Upper lobe of left lung (tissue), 6 donors: ENCODE results near the gene ZRANB2. TPM values are rescaled to one million over a fixed set of nuclear protein-coding genes. Genes with fewer than 3 reads are reported as not detected.

ENCODE experiments used
- ATAC-seq, 2 donors: fragments of 200-7000 bp; cut with Tn5 transposase; one replicate each; pipeline ENCODE4 v1.9.1; 2022; ENCODE audit warnings: mild to moderate bottlenecking in 2 of 2, moderate library complexity in 2 of 2; ENCODE audit not compliant: low FRiP score in 2 of 2
- DNase-seq, 2 donors: peaks; one replicate each; pipeline ENCODE4 v3.0.0-alpha.2; 2019 to 2020
- H3K27ac ChIP-seq, 4 donors: fragments of 200-600 bp; sonication (generic); one replicate each; pipeline ENCODE4 v1.5.1; 2016 to 2019
- H3K27me3 ChIP-seq, 4 donors: fragments of 200-600 bp; sonication (generic); one replicate each; pipeline ENCODE4 v1.5.1; 2017 to 2019
- H3K36me3 ChIP-seq, 4 donors: fragments of 200-600 bp; sonication (generic); one replicate each; pipeline ENCODE4 v1.5.1; 2016 to 2019
- H3K4me1 ChIP-seq, 4 donors: fragments of 200-600 bp; sonication (generic); one replicate each; pipeline ENCODE4 v1.5.1; 2018 to 2019
- H3K4me3 ChIP-seq, 4 donors: fragments of 200-600 bp; sonication (generic); one replicate each; pipeline ENCODE4 v1.5.1; 2017 to 2019; ENCODE audit warnings: mild to moderate bottlenecking in 2 of 4, moderate library complexity in 1 of 4
- H3K9me3 ChIP-seq, 4 donors: fragments of 200-600 bp; sonication (generic); one replicate each; pipeline ENCODE4 v1.5.1; 2018 to 2019
- EP300 ChIP-seq, 4 donors: sonication (generic); formaldehyde crosslinking; IDR thresholded peaks; one replicate each; pipeline ENCODE4 v1.5.1; 2017; ENCODE audit warnings: antibody characterized with exemption in 4 of 4, control low read depth in 2 of 4
- POLR2A ChIP-seq, 4 donors: fragments of 450-650 bp; IDR thresholded peaks; one replicate each; pipeline ENCODE4 v1.5.1; 2016 to 2017; ENCODE audit warnings: antibody characterized with exemption in 4 of 4, mild to moderate bottlenecking in 2 of 4
- POLR2AphosphoS5 ChIP-seq, 2 donors: sonication (generic); formaldehyde crosslinking; IDR thresholded peaks; one replicate each; pipeline ENCODE4 v1.5.1; 2017; ENCODE audit warnings: antibody characterized with exemption in 2 of 2
- WGBS, 2 donors: methylation state at CpG; one replicate each; pipeline ENCODE4 v1.1.5; 2017 to 2018; 5-methylcytosine and 5-hydroxymethylcytosine counted together
- total RNA-seq, 6 donors: library from RNA; depleted of rRNA in 4 of 6; stranded (reverse); fragments of >200 nt in 4 of 6; gene quantifications; one replicate each; pipeline versions ENCODE4 v1.1.0 to v1.2.1, GENCODE V29; 2016 to 2021
- TF ChIP-seq, protein P1 (sequence below), 6 experiments: fragments of 450-650 bp in 4 of 6; fragments of 200-600 bp in 2 of 6; sonication (generic) in 2 of 6; IDR thresholded peaks; one replicate each; pipeline ENCODE4 v1.5.1; 2016 to 2019; ENCODE audit warnings: antibody characterized with exemption in 6 of 6
- donor health status: DM: no; HTN: no; CAD: no; lungs with moderate emphysema.
- donor health status: DM: no; HTN: yes; CAD: no; lungs with severe emphysema.

ZRANB2 gene
- total RNA-seq, 6 donors from 2014 or later: 51.3 to 203 (median 69.7) TPM

DNA sequence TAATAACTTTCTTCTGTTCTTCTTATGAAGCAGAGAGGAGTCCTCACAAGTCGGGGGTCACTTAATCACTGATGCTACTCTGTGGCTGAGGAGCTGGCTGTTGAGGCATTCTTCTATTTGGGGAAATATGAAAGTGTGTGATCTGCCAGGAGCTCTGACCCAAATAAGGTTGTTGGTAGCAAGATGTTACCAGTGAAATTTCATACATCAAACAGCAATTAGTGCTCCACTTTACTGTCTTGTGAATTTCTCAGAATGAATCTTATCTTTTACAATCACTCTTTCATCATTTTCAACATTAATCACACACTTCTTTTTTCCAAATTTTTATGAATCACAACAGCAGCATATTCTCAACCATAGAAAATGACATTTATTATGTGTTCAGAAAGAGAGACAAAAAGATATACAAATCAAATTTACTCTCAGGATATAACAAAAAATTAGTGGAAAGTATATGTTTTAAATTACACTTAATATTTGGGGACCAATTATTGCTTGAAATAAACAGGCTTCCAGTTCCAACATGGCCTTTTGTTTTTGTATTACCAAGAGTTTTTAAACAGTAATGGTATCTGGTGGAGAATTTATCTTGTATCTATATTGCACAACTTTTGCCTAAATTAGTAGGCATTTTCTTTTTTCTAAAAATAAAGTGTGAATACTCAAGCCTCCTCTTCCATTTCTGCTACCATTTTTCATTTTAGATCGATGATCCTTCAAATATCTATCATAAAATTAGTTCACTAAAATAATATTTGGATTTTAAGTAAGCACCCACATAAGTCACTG is 42.8 kb downstream of the ZRANB2 start:
- TF ChIP-seq EP300 (IDR thresholded peaks at IDR 0.05) (no peak), POLR2A (IDR thresholded peaks at IDR 0.05) (no peak), POLR2AphosphoS5 (IDR thresholded peaks at IDR 0.05) (no peak)
- TF ChIP-seq, protein P1, sequence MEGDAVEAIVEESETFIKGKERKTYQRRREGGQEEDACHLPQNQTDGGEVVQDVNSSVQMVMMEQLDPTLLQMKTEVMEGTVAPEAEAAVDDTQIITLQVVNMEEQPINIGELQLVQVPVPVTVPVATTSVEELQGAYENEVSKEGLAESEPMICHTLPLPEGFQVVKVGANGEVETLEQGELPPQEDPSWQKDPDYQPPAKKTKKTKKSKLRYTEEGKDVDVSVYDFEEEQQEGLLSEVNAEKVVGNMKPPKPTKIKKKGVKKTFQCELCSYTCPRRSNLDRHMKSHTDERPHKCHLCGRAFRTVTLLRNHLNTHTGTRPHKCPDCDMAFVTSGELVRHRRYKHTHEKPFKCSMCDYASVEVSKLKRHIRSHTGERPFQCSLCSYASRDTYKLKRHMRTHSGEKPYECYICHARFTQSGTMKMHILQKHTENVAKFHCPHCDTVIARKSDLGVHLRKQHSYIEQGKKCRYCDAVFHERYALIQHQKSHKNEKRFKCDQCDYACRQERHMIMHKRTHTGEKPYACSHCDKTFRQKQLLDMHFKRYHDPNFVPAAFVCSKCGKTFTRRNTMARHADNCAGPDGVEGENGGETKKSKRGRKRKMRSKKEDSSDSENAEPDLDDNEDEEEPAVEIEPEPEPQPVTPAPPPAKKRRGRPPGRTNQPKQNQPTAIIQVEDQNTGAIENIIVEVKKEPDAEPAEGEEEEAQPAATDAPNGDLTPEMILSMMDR (IDR thresholded peaks at IDR 0.05): no peak
- WGBS, 2 donors: 64 to 85% methylated on average over 2 of the region's 2 CpGs
- DNase-seq (no peak), ATAC-seq (no peak)
- Histone ChIP-seq H3K4me1 (no peaks in the 10 kb centered on the region), H3K4me3 (no peak overlapping the region), H3K27me3 (no peaks in the 10 kb centered on the region), H3K9me3 (no peaks in the 10 kb centered on the region), H3K36me3 (no peaks in the 10 kb centered on the region), H3K27ac (no peak overlapping the region)

DNA sequence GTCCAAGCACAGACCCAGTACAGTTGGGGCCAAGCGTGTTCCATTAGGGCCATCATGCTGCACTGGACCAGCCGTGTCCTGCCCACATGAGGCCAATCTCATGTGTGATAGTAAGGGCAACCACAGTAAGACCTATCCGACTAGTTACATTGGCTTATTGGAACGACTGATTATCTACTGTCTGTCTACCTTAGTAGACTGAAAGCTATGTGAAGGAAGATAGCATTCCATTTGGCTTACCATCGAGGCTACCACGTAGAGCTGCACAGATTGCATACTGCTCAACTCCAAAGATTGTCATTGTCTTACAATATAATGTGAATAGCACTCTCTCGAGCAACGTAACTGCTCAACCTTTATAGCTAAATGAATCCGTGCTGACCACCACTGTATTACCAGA is 43.8 kb downstream of the ZRANB2 start:
- no peak overlapping the region for H3K27ac ChIP-seq
- no peak for ATAC-seq
- TF ChIP-seq EP300 (IDR thresholded peaks at IDR 0.05) (no peak), POLR2A (IDR thresholded peaks at IDR 0.05) (no peak), POLR2AphosphoS5 (IDR thresholded peaks at IDR 0.05) (no peak)
- TF ChIP-seq, protein P1 (IDR thresholded peaks at IDR 0.05): no peak

DNA sequence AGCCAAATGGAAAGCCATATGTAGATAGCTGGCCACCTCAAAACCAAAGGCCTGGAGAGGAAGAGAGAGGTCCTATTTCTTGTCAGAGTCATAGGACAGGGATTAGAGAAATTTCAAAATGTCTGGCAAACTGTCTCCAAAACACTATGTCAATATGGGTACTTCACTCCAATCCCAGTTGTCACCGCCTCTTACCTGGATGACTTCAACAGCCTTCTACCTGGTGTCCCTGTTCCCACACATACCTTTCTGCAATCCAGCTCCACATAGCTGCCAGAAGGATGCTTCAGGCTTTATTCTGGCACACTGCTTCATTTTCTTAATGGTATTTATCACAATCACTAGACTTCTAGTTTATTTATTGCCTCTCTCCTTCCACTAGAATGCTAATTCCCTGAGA is 47.7 kb downstream of the ZRANB2 start:
- DNase-seq: no peak
- H3K27ac ChIP-seq: no peak overlapping the region
- no peaks in the 10 kb centered on the region for H3K4me1 ChIP-seq
- no peaks in the 10 kb centered on the region for H3K9me3 ChIP-seq
- H3K36me3 ChIP-seq: no peaks in the 10 kb centered on the region
- no peak for ATAC-seq
- H3K4me3 ChIP-seq: no peak overlapping the region
- 100% methylated on average over 1 of the region's 1 CpG for WGBS, 2 donors
- TF ChIP-seq, protein P1 (IDR thresholded peaks at IDR 0.05): no peak
- TF ChIP-seq EP300 (IDR thresholded peaks at IDR 0.05): no peak
- no peaks in the 10 kb centered on the region for H3K27me3 ChIP-seq

More for the DNA sequence above, 43.8 kb downstream of the ZRANB2 start:
- Histone ChIP-seq H3K4me3 (no peak overlapping the region), H3K4me1 (no peaks in the 10 kb centered on the region), H3K27me3 (no peaks in the 10 kb centered on the region), H3K36me3 (no peaks in the 10 kb centered on the region), H3K9me3 (no peaks in the 10 kb centered on the region)
- DNase-seq: no peak
- 94 to 97% methylated on average over 9 of the region's 9 CpGs for WGBS, 2 donors

DNA sequence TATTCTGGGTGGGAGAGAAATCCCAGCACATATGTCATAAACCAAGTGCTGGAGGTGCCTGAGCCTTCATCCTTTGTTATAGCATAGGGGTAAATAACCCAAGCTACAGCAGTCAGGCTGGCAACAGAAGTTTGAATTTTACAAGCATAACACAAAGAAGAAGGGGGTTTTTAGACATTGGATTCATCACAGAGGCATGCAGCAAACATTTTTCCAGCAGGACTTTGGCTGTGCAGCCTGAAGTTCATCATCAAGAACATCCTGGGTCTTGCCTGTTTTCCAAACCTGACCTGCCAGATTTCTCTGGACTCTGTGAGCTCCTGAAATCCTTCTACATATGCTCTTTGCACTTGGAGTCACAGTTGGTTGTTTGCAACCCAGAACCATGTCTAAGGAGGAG is 49.4 kb downstream of the ZRANB2 start:
- Histone ChIP-seq H3K4me3 (no peak overlapping the region), H3K9me3 (no peaks in the 10 kb centered on the region), H3K4me1 (no peaks in the 10 kb centered on the region), H3K27ac (no peak overlapping the region), H3K27me3 (no peaks in the 10 kb centered on the region), H3K36me3 (no peaks in the 10 kb centered on the region)
- no peak for DNase-seq
- no peak for TF ChIP-seq POLR2AphosphoS5 (IDR thresholded peaks at IDR 0.05)
- TF ChIP-seq POLR2A (IDR thresholded peaks at IDR 0.05): no peak
- TF ChIP-seq EP300 (IDR thresholded peaks at IDR 0.05): no peak
- ATAC-seq: no peak

DNA sequence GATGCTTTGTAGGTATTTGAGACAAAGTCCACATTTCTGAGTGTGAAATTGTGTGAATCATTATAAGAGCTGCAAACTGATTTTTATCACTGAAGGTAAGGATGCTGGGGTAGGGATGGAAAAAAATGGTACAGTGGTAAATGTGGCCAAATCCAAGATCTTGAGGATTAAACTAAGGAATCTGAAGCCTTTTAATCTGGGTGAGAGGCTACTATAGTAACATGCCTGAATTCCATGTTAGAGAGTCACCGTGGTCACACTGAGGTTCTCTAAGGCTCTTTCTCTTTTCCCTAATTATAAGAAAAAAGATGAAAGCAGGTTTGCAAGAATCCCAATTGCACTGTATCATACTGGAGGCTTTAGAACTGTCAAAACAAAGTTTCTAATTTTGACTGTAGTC is 50.8 kb downstream of the ZRANB2 start:
- DNase-seq (no peak), ATAC-seq (no peak)
- Histone ChIP-seq H3K4me1 (no peaks in the 10 kb centered on the region), H3K27me3 (no peaks in the 10 kb centered on the region), H3K9me3 (no peaks in the 10 kb centered on the region), H3K27ac (no peak overlapping the region), H3K4me3 (no peak overlapping the region), H3K36me3 (no peaks in the 10 kb centered on the region)
- TF ChIP-seq POLR2AphosphoS5 (IDR thresholded peaks at IDR 0.05): no peak
- TF ChIP-seq POLR2A (IDR thresholded peaks at IDR 0.05): no peak
- TF ChIP-seq, protein P1 (IDR thresholded peaks at IDR 0.05): no peak
- WGBS, 2 donors: 67 to 75% methylated on average over 1 of the region's 1 CpG
